Suppressor macrophage treated with lipopolysaccharide for 1 hour (primary cell): Measurements from ENCODE around the gene MTUS2.
A peak's percentile ranks its signal among the peaks of the same experiment; 100 is the strongest.

Experiments
- DNase-seq, 3 donors: peaks; one replicate each; pipeline ENCODE4 v3.0.0-alpha.2; 2020 to 2022

MTUS2 gene

GRCh38 chr13:29039212-29039611 is 219.1 kb downstream of the MTUS2 start:
- no peak for DNase-seq

GRCh38 chr13:29046588-29046987 is 226.4 kb downstream of the MTUS2 start:
- DNase-seq = no peak

GRCh38 chr13:29049524-29049923 is 229.4 kb downstream of the MTUS2 start:
- no peak for DNase-seq

GRCh38 chr13:29050719-29051118 is 230.6 kb downstream of the MTUS2 start:
- peak in 1 of 3 donors; percentile 2 for DNase-seq

- DNase-seq = no peak
Measured at GRCh38 chr13:29059800-29060199, 239.7 kb downstream of the MTUS2 start.

- DNase-seq = no peak
Measured at GRCh38 chr13:29065142-29065541, 245.0 kb downstream of the MTUS2 start.

- peak in 2 of 3 donors; percentile 19 to 30 for DNase-seq
Measured at GRCh38 chr13:29067306-29067945, 247.3 kb downstream of the MTUS2 start.

- DNase-seq = no peak
Measured at GRCh38 chr13:29073755-29074154, 253.6 kb downstream of the MTUS2 start.

- DNase-seq = no peak
Measured at GRCh38 chr13:29077051-29077813, 257.1 kb downstream of the MTUS2 start.

GRCh38 chr13:29081036-29081435 is 260.9 kb downstream of the MTUS2 start:
- peak in 2 of 3 donors; percentile 31 to 40 for DNase-seq

GRCh38 chr13:29081697-29082440 is 261.7 kb downstream of the MTUS2 start:
- DNase-seq = no peak

GRCh38 chr13:29099781-29100406 is 279.8 kb downstream of the MTUS2 start:
- DNase-seq = no peak

GRCh38 chr13:29100758-29101157 is 280.6 kb downstream of the MTUS2 start:
- DNase-seq = no peak

- DNase-seq = no peak
Measured at GRCh38 chr13:29101409-29101808, 281.3 kb downstream of the MTUS2 start.

GRCh38 chr13:29101905-29102304 is 281.8 kb downstream of the MTUS2 start:
- no peak for DNase-seq

- peak in 1 of 3 donors; percentile 17 for DNase-seq
Measured at GRCh38 chr13:29103065-29103800, 283.1 kb downstream of the MTUS2 start.

- no peak for DNase-seq
Measured at GRCh38 chr13:29104461-29104860, 284.3 kb downstream of the MTUS2 start.

- peak in 2 of 3 donors; percentile 2 to 13 for DNase-seq
Measured at GRCh38 chr13:29105779-29106178, 285.6 kb downstream of the MTUS2 start.

GRCh38 chr13:29106651-29107050 is 286.5 kb downstream of the MTUS2 start:
- peak in 1 of 3 donors; percentile 3 for DNase-seq

GRCh38 chr13:29108068-29108786 is 288.1 kb downstream of the MTUS2 start:
- no peak for DNase-seq

- no peak for DNase-seq
Measured at GRCh38 chr13:29109987-29110386, 289.8 kb downstream of the MTUS2 start.

- DNase-seq = no peak
Measured at GRCh38 chr13:29111446-29111845, 291.3 kb downstream of the MTUS2 start.
